K562 (cell line): ENCODE results near the gene AAGAB. TPM values are rescaled to one million over a fixed set of nuclear protein-coding genes. Genes with fewer than 3 reads are reported as not detected.

ENCODE experiments used
- BHLHE40 ChIP-seq: IDR thresholded peaks from 2 replicates; pipeline ENCODE4 v1.6.1; 2011; ENCODE audit warnings: low read length, improper control_type of control experiment
- E2F3 ChIP-seq: fragments of 250-450 bp; sonication (Bioruptor Pico); IDR thresholded peaks from 2 replicates; pipeline ENCODE4 v1.4.0; 2020; ENCODE audit warnings: mild to moderate bottlenecking
- GATAD2B ChIP-seq: fragments of 450-650 bp; IDR thresholded peaks from 2 replicates; pipeline ENCODE4 v1.6.1; 2017; ENCODE audit warnings: mild to moderate bottlenecking, borderline replicate concordance
- JUND ChIP-seq, 2 experiments: IDR thresholded peaks; 2 replicates in 1 of 2; 3 replicates in 1 of 2; pipeline ENCODE4 v1.6.1; 2011; ENCODE audit warnings: borderline replicate concordance in 2 of 2, low read depth in 2 of 2, low read length in 2 of 2, improper control_type of control experiment in 1 of 2, missing biosample characterization in 1 of 2, missing genetic modification characterization in 1 of 2, missing genetic modification reagents in 1 of 2
- MBD1 ChIP-seq: fragments of 250-450 bp; sonication (Bioruptor Pico); IDR thresholded peaks from 2 replicates; pipeline ENCODE4 v1.8.0; 2022; ENCODE audit warnings: inconsistent platforms
- MCM2 ChIP-seq: fragments of 450-650 bp; IDR thresholded peaks from 2 replicates; pipeline ENCODE4 v1.6.1; 2017; ENCODE audit warnings: low read depth, mild to moderate bottlenecking
- MEIS2 ChIP-seq: fragments of 450-650 bp; IDR thresholded peaks from 2 replicates; pipeline ENCODE4 v1.6.1; 2014; ENCODE audit warnings: mild to moderate bottlenecking; ENCODE audit not compliant: partially characterized antibody
- MTA3 ChIP-seq: fragments of 450-650 bp; formaldehyde crosslinking; IDR thresholded peaks from 2 replicates; pipeline ENCODE4 v1.6.1; 2017; ENCODE audit warnings: mild to moderate bottlenecking, borderline replicate concordance
- PTBP1 ChIP-seq: fragments of 200-400 bp; formaldehyde crosslinking; IDR thresholded peaks from 2 replicates; pipeline ENCODE4 v1.6.1; 2017; ENCODE audit warnings: low read depth, low read length
- RAD51 ChIP-seq: fragments of 450-650 bp; IDR thresholded peaks from 2 replicates; pipeline ENCODE4 v1.7.1; 2016; ENCODE audit warnings: low read depth, mild to moderate bottlenecking, borderline replicate concordance
- SRSF7 ChIP-seq: fragments of 200-400 bp; formaldehyde crosslinking; optimal IDR thresholded peaks from 2 replicates; pipeline ENCODE3; 2017; ENCODE audit warnings: mild to moderate bottlenecking, low read depth, low read length
- ZNF165 ChIP-seq: fragments of 250-450 bp; sonication (Bioruptor Pico); IDR thresholded peaks from 2 replicates; pipeline ENCODE4 v1.4.0; 2020; ENCODE audit warnings: borderline replicate concordance
- ZNF174 ChIP-seq: fragments of 250-450 bp; sonication (Bioruptor Pico); IDR thresholded peaks from 2 replicates; pipeline ENCODE4 v1.4.0; 2020; ENCODE audit warnings: mild to moderate bottlenecking
- ZNF263 ChIP-seq: sonication (generic); formaldehyde crosslinking; IDR thresholded peaks from 2 replicates; pipeline ENCODE4 v1.8.0; 2022; ENCODE audit warnings: mild to moderate bottlenecking, missing genetic modification reagents, borderline replicate concordance
- polyA plus RNA-seq, 8 experiments: library from polyadenylated mRNA; depleted of rRNA in 4 of 8; stranded (reverse) in 5 of 8; unstranded in 3 of 8; fragments of >200 nt; fragmentation: Nextera tagmentation in 2 of 8; fragmentation: Illumina TruSeq in 1 of 8; extraction: Ambion mirVana in 2 of 8; extraction: Trizol in 1 of 8; gene quantifications; 2 replicates each; pipeline versions ENCODE4 v1.2.1 to v1.2.3, GENCODE V29; 2011 to 2014; ENCODE audit warnings: inconsistent platforms in 1 of 8, missing spikeins in 1 of 8
- total RNA-seq, 7 experiments: library from RNA; depleted of rRNA in 6 of 7; stranded (reverse); fragments of >200 nt in 6 of 7; fragmentation: Illumina TruSeq in 2 of 7; extraction: Trizol in 2 of 7; gene quantifications; 2 replicates each; pipeline versions ENCODE4 v1.2.1 to v1.2.3, GENCODE V29; 2011 to 2021; ENCODE audit warnings: low replicate concordance in 1 of 7

Gene AAGAB
- total and polyA plus RNA-seq, 9 of the 15 experiments (the other 6 are each of a cell fraction or from before 2014, with no cell fraction given): 17.8 to 109 (median 58.3) TPM

- TF ChIP-seq MCM2 (no peak), ZNF263 (CRISPR knock-in tag) (peak; percentile 55; the same call in 1 of the 2 replicates), PTBP1 (no peak), ZNF174 (no peak), E2F3 (no peak; the same call in 1 of the 2 replicates), GATAD2B (peak; percentile 83; the same call in 1 of the 2 replicates), ZNF165 (no peak), MEIS2 (no peak), BHLHE40 (peak; percentile 99), JUND (IDR thresholded peaks at IDR 0.05; ENCODE audit: borderline replicate concordance, low read depth, low read length) (peak; percentile 99), JUND (tag; IDR thresholded peaks at IDR 0.05; ENCODE audit: borderline replicate concordance, low read depth, low read length) (peak; percentile 31; the same call in 1 of the 3 replicates), MBD1 (CRISPR knock-in tag) (no peak), SRSF7 (no peak), MTA3 (no peak; the same call in 1 of the 2 replicates), RAD51 (no peak)
Observed at GRCh38 chr15:67254238-67255175, at the start of gene AAGAB, which contains the start of gene IQCH (continued).
